Measurements from ENCODE around the gene ADSL. TPM values are rescaled to one million over a fixed set of nuclear protein-coding genes. Genes with fewer than 3 reads are reported as not detected.
A peak's percentile ranks its signal among the peaks of the same experiment; 100 is the strongest.

ADSL gene
- total RNA-seq, 6 experiments from 2014 or later: 60.6 to 73.8 (median 70.9) TPM

DNA sequence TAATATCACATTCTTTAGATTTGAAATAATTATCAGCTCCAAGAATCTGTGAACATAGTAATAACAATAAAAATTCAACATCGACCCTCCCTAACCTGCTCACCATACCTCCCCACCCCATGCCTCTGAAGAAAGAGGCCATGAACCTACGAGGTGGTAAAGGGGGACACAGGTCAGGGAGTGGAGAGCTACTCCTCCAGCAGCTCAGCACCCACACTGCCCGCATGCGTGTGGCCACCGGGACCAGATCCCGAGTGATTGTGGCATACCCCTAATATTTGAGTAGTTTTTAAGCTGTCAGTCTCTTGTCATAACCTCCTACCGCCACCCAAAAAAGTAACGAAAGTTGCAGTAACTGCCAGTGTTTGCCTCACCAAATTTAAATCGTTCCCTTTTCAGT, 16.8 kb upstream of the ADSL start:
- H3K27ac Mint-ChIP-seq: no peak overlapping the region
- no peak for TF ChIP-seq CTCF (IDR thresholded peaks at IDR 0.05)
- no peak overlapping the region for H3K4me3 Mint-ChIP-seq
- H3K4me1 Mint-ChIP-seq (ENCODE audit: low read depth): peaks cover 28% of the 10 kb centered on the region
- no peaks in the 10 kb centered on the region; the same call in 1 of the 2 replicates for H3K27me3 Mint-ChIP-seq (ENCODE audit: insufficient read depth)
- peaks cover 17% of the 10 kb centered on the region; the same call in 1 of the 2 replicates for H3K36me3 Mint-ChIP-seq (ENCODE audit: low read depth)
- no peak for DNase-seq
- H3K9me3 Mint-ChIP-seq: no peaks in the 10 kb centered on the region

DNA sequence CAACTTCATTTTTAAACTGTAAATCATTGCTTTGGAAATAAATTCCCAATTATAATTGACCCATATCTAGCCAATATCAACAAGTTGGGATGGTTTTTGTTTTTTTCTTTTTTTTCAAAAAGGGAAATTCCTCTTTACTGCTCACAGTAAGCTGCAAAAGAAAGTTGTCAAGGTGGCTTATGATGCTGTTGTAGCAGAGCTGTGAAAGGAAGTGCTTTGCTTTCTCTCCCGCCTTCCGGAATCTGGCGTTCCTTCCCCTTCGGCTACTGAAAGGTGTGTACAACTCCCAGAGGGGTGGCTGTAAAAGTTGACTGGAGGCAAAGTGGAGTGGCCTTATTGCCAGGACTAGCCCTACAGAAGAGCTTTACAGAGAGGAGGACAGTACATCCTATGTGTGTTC, 16.2 kb upstream of the ADSL start:
- H3K27ac Mint-ChIP-seq: no peak overlapping the region
- no peaks in the 10 kb centered on the region for H3K9me3 Mint-ChIP-seq
- DNase-seq: no peak
- TF ChIP-seq CTCF (IDR thresholded peaks at IDR 0.05): no peak
- no peaks in the 10 kb centered on the region; the same call in 1 of the 2 replicates for H3K27me3 Mint-ChIP-seq (ENCODE audit: insufficient read depth)
- peaks cover 17% of the 10 kb centered on the region; the same call in 1 of the 2 replicates for H3K36me3 Mint-ChIP-seq (ENCODE audit: low read depth)
- H3K4me3 Mint-ChIP-seq: no peak overlapping the region
- peaks cover 28% of the 10 kb centered on the region for H3K4me1 Mint-ChIP-seq (ENCODE audit: low read depth)

- no peaks in the 10 kb centered on the region for H3K9me3 Mint-ChIP-seq
- no peaks in the 10 kb centered on the region; the same call in none of the 2 replicates for H3K27me3 Mint-ChIP-seq (ENCODE audit: insufficient read depth)
- H3K4me3 Mint-ChIP-seq: no peak overlapping the region
- TF ChIP-seq CTCF (IDR thresholded peaks at IDR 0.05): no peak
- DNase-seq: no peak
- no peak overlapping the region for H3K27ac Mint-ChIP-seq
- H3K4me1 Mint-ChIP-seq (ENCODE audit: low read depth): peaks cover 28% of the 10 kb centered on the region
- H3K36me3 Mint-ChIP-seq (ENCODE audit: low read depth): peaks cover 17% of the 10 kb centered on the region; the same call in 1 of the 2 replicates
Observed at GRCh38 chr22:40330615-40331014, 15.7 kb upstream of the ADSL start.

- TF ChIP-seq CTCF (IDR thresholded peaks at IDR 0.05): no peak
- Mint-ChIP-seq H3K4me3 (no peak overlapping the region; the same call in 1 of the 2 replicates), H3K27me3 (ENCODE audit: insufficient read depth) (no peaks in the 10 kb centered on the region; the same call in none of the 2 replicates), H3K9me3 (no peaks in the 10 kb centered on the region), H3K4me1 (ENCODE audit: low read depth) (peaks cover 25% of the 10 kb centered on the region), H3K36me3 (ENCODE audit: low read depth) (peaks cover 17% of the 10 kb centered on the region; the same call in 1 of the 2 replicates), H3K27ac (no peak overlapping the region)
- no peak for DNase-seq
Observed at GRCh38 chr22:40331706-40332105, 14.6 kb upstream of the ADSL start.

GRCh38 chr22:40332319-40332781, 13.9 kb upstream of the ADSL start:
- Mint-ChIP-seq H3K4me1 (ENCODE audit: low read depth) (peaks cover 18% of the 10 kb centered on the region), H3K27ac (peak overlapping the region; percentile 58; the same call in 1 of the 2 replicates), H3K4me3 (peak overlapping the region; percentile 51; the same call in 1 of the 2 replicates), H3K27me3 (ENCODE audit: insufficient read depth) (no peaks in the 10 kb centered on the region; the same call in none of the 2 replicates), H3K9me3 (no peaks in the 10 kb centered on the region), H3K36me3 (ENCODE audit: low read depth) (peaks cover 11% of the 10 kb centered on the region; the same call in 1 of the 2 replicates)
- no peak for TF ChIP-seq CTCF (IDR thresholded peaks at IDR 0.05)
- no peak for DNase-seq
